Measurements from ENCODE around the gene ITGA2B.

Gene ITGA2B

GRCh38 chr17:44327715-44328449, 61.6 kb downstream of the ITGA2B start:
- DNase-seq (ENCODE audit: low spot score), result no peak
- in situ Hi-C loops (cut with MboI; ENCODE audit: low sequenced_read_pairs, unreplicated experiment), result no loop called here
- TF ChIP-seq CTCF (IDR thresholded peaks at IDR 0.05; ENCODE audit: borderline replicate concordance, control extremely low read depth, extremely low read depth, insufficient read depth, missing control alignments), result no peak

- in situ Hi-C loops (cut with MboI; ENCODE audit: low sequenced_read_pairs, unreplicated experiment), result no loop called here
- no peak for TF ChIP-seq CTCF (IDR thresholded peaks at IDR 0.05; ENCODE audit: borderline replicate concordance, control extremely low read depth, extremely low read depth, insufficient read depth, missing control alignments)
- peak; percentile 96 for DNase-seq (ENCODE audit: low spot score)
Observed at GRCh38 chr17:44326861-44327444, 62.5 kb downstream of the ITGA2B start.

- in situ Hi-C loops (cut with MboI; ENCODE audit: low sequenced_read_pairs, unreplicated experiment), result no loop called here
- TF ChIP-seq CTCF (IDR thresholded peaks at IDR 0.05; ENCODE audit: borderline replicate concordance, control extremely low read depth, extremely low read depth, insufficient read depth, missing control alignments), result no peak
Observed at GRCh38 chr17:44324571-44325275, 64.7 kb downstream of the ITGA2B start, which contains the start of gene SLC25A39. SLC25A39 (minus strand) TSS chr17:44324823; CDS start chr17:44323562, 1,261 bp downstream.

GRCh38 chr17:44324092-44324570, 65.3 kb downstream of the ITGA2B start:
- in situ Hi-C loops (cut with MboI; ENCODE audit: low sequenced_read_pairs, unreplicated experiment), result no loop called here
- DNase-seq (ENCODE audit: low spot score), result peak; percentile 40
- TF ChIP-seq CTCF (IDR thresholded peaks at IDR 0.05; ENCODE audit: borderline replicate concordance, control extremely low read depth, extremely low read depth, insufficient read depth, missing control alignments), result no peak

More at GRCh38 chr17:44324571-44325275, 64.7 kb downstream of the ITGA2B start, which contains the start of gene SLC25A39:
- DNase-seq (ENCODE audit: low spot score), result peak; percentile 95

- TF ChIP-seq CTCF (IDR thresholded peaks at IDR 0.05; ENCODE audit: borderline replicate concordance, control extremely low read depth, extremely low read depth, insufficient read depth, missing control alignments), result no peak
- DNase-seq (ENCODE audit: low spot score), result peak; percentile 6
- in situ Hi-C loops (cut with MboI; ENCODE audit: low sequenced_read_pairs, unreplicated experiment), result no loop called here
Observed at GRCh38 chr17:44323359-44324091, 65.9 kb downstream of the ITGA2B start.

All from GM13976 (cell line).